IMR-90 (cell line): ENCODE data around the gene KCNQ1. TPM values are rescaled to one million over a fixed set of nuclear protein-coding genes. Genes with fewer than 3 reads are reported as not detected.

Source experiments
- ATAC-seq: fragments of 200-7000 bp; cut with Tn5 transposase; 2 replicates; pipeline ENCODE4 v1.9.1; 2020; ENCODE audit warnings: low read depth, mild to moderate bottlenecking, moderate library complexity
- BruUV-seq: library from RNA; stranded (reverse); fragments of 400-500 nt; replicated peaks from 2 replicates; lab custom pipeline; 2021; lab: Mats Ljungman, UMichigan
- CTCF ChIA-PET: fragments of 300-600 bp; formaldehyde crosslinking; extraction: SDS; loops from one replicate; lab custom pipeline; 2021; ENCODE audit warnings: antibody characterized with exemption; lab: Yijun Ruan, JAX
- POLR2A ChIA-PET: fragments of 300-600 bp; sonication (Branson Sonifier 250); formaldehyde crosslinking; loops from one replicate; lab custom pipeline; 2022; ENCODE audit warnings: antibody characterized with exemption; ENCODE audit not compliant: unreplicated experiment; lab: Charles Lee
- DNase-seq: peaks from one replicate; pipeline ENCODE4 v3.0.0; 2013
- H2AFZ ChIP-seq: replicated peaks from 2 replicates; pipeline ENCODE3; 2013; ENCODE audit warnings: low read length, mild to moderate bottlenecking; ENCODE audit not compliant: poor library complexity
- H2AK5ac ChIP-seq: 2 replicates; pipeline ENCODE4 v1.6.1; 2013; ENCODE audit warnings: low read depth, low read length, inconsistent platforms
- H2AK9ac ChIP-seq: replicated peaks from 2 replicates; pipeline ENCODE3; 2013; ENCODE audit warnings: mild to moderate bottlenecking, low read depth, low read length, moderate library complexity; ENCODE audit not compliant: poor library complexity
- H2BK120ac ChIP-seq: 2 replicates; pipeline ENCODE4 v1.6.1; 2013; ENCODE audit warnings: low read depth, low read length, inconsistent platforms
- H2BK15ac ChIP-seq: 3 replicates; pipeline ENCODE4 v1.6.1; 2013; ENCODE audit warnings: low read depth, low read length, inconsistent platforms
- H2BK20ac ChIP-seq: 2 replicates; pipeline ENCODE4 v1.6.1; 2013; ENCODE audit warnings: low read depth, mild to moderate bottlenecking, inconsistent platforms, low read length, moderate library complexity
- H2BK5ac ChIP-seq: 2 replicates; pipeline ENCODE4 v1.6.1; 2013; ENCODE audit warnings: mild to moderate bottlenecking, low read depth, low read length, inconsistent platforms; ENCODE audit not compliant: poor library complexity, severe bottlenecking
- H3K14ac ChIP-seq: replicated peaks from 2 replicates; pipeline ENCODE4 v1.6.1; 2013; ENCODE audit warnings: low read depth, low read length, inconsistent platforms
- H3K18ac ChIP-seq: 2 replicates; pipeline ENCODE4 v1.6.1; 2013; ENCODE audit warnings: low read depth, low read length, control low read depth
- H3K23ac ChIP-seq: 2 replicates; pipeline ENCODE4 v1.6.1; 2013; ENCODE audit warnings: low read depth, low read length, inconsistent platforms
- H3K27ac ChIP-seq: 2 replicates; pipeline ENCODE4 v1.5.1; 2013; ENCODE audit warnings: mild to moderate bottlenecking, control low read depth, low read length; ENCODE audit not compliant: insufficient read depth
- H3K27me3 ChIP-seq: 2 replicates; pipeline ENCODE4 v1.6.1; 2013; ENCODE audit warnings: low read length; ENCODE audit not compliant: control insufficient read depth, insufficient read depth
- H3K36me3 ChIP-seq: 2 replicates; pipeline ENCODE4 v1.6.1; 2013; ENCODE audit warnings: low read length, mixed read lengths; ENCODE audit not compliant: control insufficient read depth, insufficient read depth
- H3K4ac ChIP-seq: 2 replicates; pipeline ENCODE4 v1.6.1; 2013; ENCODE audit warnings: low read depth, low read length, inconsistent platforms
- H3K4me1 ChIP-seq: 2 replicates; pipeline ENCODE4 v1.6.1; 2013; ENCODE audit warnings: low read length, mixed read lengths; ENCODE audit not compliant: control insufficient read depth, insufficient read depth
- H3K4me2 ChIP-seq: 2 replicates; pipeline ENCODE4 v1.6.1; 2013; ENCODE audit warnings: low read depth, mild to moderate bottlenecking, control low read depth, low read length, moderate library complexity
- H3K4me3 ChIP-seq: 2 replicates; pipeline ENCODE4 v1.5.1; 2013; ENCODE audit warnings: low read depth, mild to moderate bottlenecking, control low read depth, low read length, moderate library complexity; ENCODE audit not compliant: insufficient read depth
- H3K56ac ChIP-seq: 2 replicates; pipeline ENCODE4 v1.6.1; 2013; ENCODE audit warnings: low read length, inconsistent platforms; ENCODE audit not compliant: insufficient read depth; ENCODE audit errors: extremely low read depth
- H3K79me1 ChIP-seq, 2 experiments: 2 replicates each; pipeline ENCODE4 v1.6.1; 2013; ENCODE audit warnings: low read length in 2 of 2, inconsistent platforms in 1 of 2, low read depth in 1 of 2
- H3K9ac ChIP-seq: 2 replicates; pipeline ENCODE4 v1.6.1; 2013; ENCODE audit warnings: low read depth, low read length, control low read depth
- H3K9me1 ChIP-seq: 2 replicates; pipeline ENCODE4 v1.6.1; 2013; ENCODE audit warnings: low read length, inconsistent platforms; ENCODE audit not compliant: insufficient read depth
- H3K9me3 ChIP-seq: 2 replicates; pipeline ENCODE4 v1.6.1; 2013; ENCODE audit warnings: low read length; ENCODE audit not compliant: control insufficient read depth, insufficient read depth
- H4K20me1 ChIP-seq: 2 replicates; pipeline ENCODE4 v1.6.1; 2013; ENCODE audit warnings: low read length, inconsistent platforms; ENCODE audit not compliant: insufficient read depth
- H4K5ac ChIP-seq: 2 replicates; pipeline ENCODE4 v1.6.1; 2013; ENCODE audit warnings: mild to moderate bottlenecking, low read depth, low read length, control low read depth
- H4K8ac ChIP-seq, 2 experiments: 2 replicates each; pipeline ENCODE4 v1.6.1; 2013; ENCODE audit warnings: low read depth in 2 of 2, low read length in 2 of 2, control low read depth in 1 of 2, inconsistent platforms in 1 of 2
- H4K91ac ChIP-seq: 2 replicates; pipeline ENCODE4 v1.6.1; 2013; ENCODE audit warnings: low read depth, low read length, inconsistent platforms; ENCODE audit not compliant: insufficient read depth
- RFX5 ChIP-seq: IDR thresholded peaks from 2 replicates; pipeline ENCODE4 v1.8.0; 2012; ENCODE audit warnings: low read depth, mild to moderate bottlenecking, low read length, moderate library complexity
- WGBS, 2 experiments: methylation state at CpG; one replicate each; pipeline versions ENCODE4 v1.1.5 to v1.1.7; 2013; ENCODE audit warnings: missing lambda C conversion rate in 2 of 2; ENCODE audit not compliant: insufficient read length in 1 of 2; ENCODE audit errors: extremely low coverage in 2 of 2; 5-methylcytosine and 5-hydroxymethylcytosine counted together
- dilution Hi-C: fragments of 300-500 bp; cut with HindIII; formaldehyde crosslinking; loops from one replicate; pipeline ENCODE4 v1.14.3; 2018; ENCODE audit warnings: low sequenced_read_pairs; ENCODE audit not compliant: unreplicated experiment
- in situ Hi-C: fragments of 300-500 bp; cut with MboI; formaldehyde crosslinking; loops from 3 replicates; pipeline ENCODE4 v1.14.3; 2019; ENCODE audit warnings: low sequenced_read_pairs, inconsistent platforms, mixed read lengths
- intact Hi-C: fragments of 100-400 bp; cut with micrococcal nuclease; formaldehyde crosslinking; loops from 2 replicates; pipeline ENCODE4 v1.10.0; 2022
- polyA plus RNA-seq, 3 experiments: library from polyadenylated mRNA; depleted of rRNA; stranded (reverse); fragments of >200 nt; gene quantifications; 2 replicates each; pipeline ENCODE4 v1.2.3, GENCODE V29; 2012; ENCODE audit warnings: low replicate concordance in 1 of 3
- total RNA-seq: library from RNA; depleted of rRNA; stranded (reverse); fragments of >200 nt; gene quantifications from 2 replicates; pipeline ENCODE4 v1.2.3, GENCODE V29; 2012

Gene KCNQ1
- total and polyA plus RNA-seq, 2 of the 4 experiments (the other 2 are of a cell fraction), result 0.07 TPM; not detected in 1

DNA sequence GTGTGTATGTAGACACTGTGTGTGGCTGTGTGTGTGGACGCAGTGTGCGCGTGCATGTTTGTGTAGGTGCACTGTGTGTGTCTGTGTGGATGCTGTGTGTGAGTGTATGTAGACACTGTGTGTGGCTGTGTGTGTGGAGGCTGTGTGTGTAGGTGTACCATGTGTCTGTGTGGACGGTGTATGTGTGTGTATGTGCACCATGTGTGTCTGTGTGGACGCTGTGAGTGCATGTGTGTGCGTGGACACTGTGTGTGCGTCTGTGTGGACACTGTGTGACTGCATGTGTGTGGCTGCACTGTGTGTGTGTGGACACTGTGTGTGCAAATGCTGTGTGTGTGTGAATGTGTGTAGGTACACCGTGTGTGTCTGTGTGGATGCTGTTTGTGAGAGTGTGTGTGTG is 10.8 kb upstream of the KCNQ1 start:
- peak overlapping the region; percentile 44 for H2AFZ ChIP-seq
- ATAC-seq (no peak), DNase-seq (no peak)
- in situ Hi-C loops (loop anchor here (10.0 kb wide), 1 partner anchor 81 kb away; no protein-coding TSS in a partner anchor), intact Hi-C loops (no loop called here), dilution Hi-C loops (no loop called here)
- TF ChIP-seq RFX5, result no peak
- ChIA-PET POLR2A (no interaction called here), CTCF (no interaction called here)
- H2AK9ac ChIP-seq, result no peak overlapping the region
- no peak overlapping the region for H3K27ac ChIP-seq
- peaks cover 15% of the 10 kb centered on the region for H3K27me3 ChIP-seq
- no peak overlapping the region for H2BK5ac ChIP-seq
- no peak overlapping the region for H3K56ac ChIP-seq
- H3K4me1 ChIP-seq, result no peaks in the 10 kb centered on the region
- no peak overlapping the region for H4K8ac ChIP-seq
- no peak overlapping the region for H4K91ac ChIP-seq
- no peak overlapping the region for H2BK15ac ChIP-seq
- H3K14ac ChIP-seq, result no peak overlapping the region
- H3K23ac ChIP-seq, result no peak overlapping the region
- BruUV-seq, result no TSS peak
- no peaks in the 10 kb centered on the region for H4K20me1 ChIP-seq
- no peak overlapping the region for H2AK5ac ChIP-seq
- H3K9me1 ChIP-seq, result no peaks in the 10 kb centered on the region
- no peak overlapping the region for H3K4ac ChIP-seq
- H3K36me3 ChIP-seq, result no peaks in the 10 kb centered on the region
- H3K79me1 ChIP-seq, result no peaks in the 10 kb centered on the region
- no peak overlapping the region for H2BK20ac ChIP-seq
- no peak overlapping the region for H3K4me2 ChIP-seq
- H3K4me3 ChIP-seq, result no peak overlapping the region
- H3K9me3 ChIP-seq, result no peaks in the 10 kb centered on the region
- no peak overlapping the region for H3K18ac ChIP-seq
- H4K5ac ChIP-seq, result no peak overlapping the region
- H2BK120ac ChIP-seq, result no peak overlapping the region
- WGBS, 2 experiments, result 86% methylated on average over 3 of the region's 8 CpGs; no CpG with 5 or more reads in 1 of the 2 experiments
- no peak overlapping the region for H3K9ac ChIP-seq
